Osteoblast (primary cell): ENCODE data around the gene CCDC30. TPM values are rescaled to one million over a fixed set of nuclear protein-coding genes. Genes with fewer than 3 reads are reported as not detected.

Experiments
- DNase-seq: peaks from one replicate; pipeline ENCODE4 v3.0.0; 2011; ENCODE audit warnings: low spot score, mixed read lengths; ENCODE audit not compliant: insufficient read length; ENCODE audit errors: missing footprints
- H2AFZ ChIP-seq: 2 replicates; pipeline ENCODE4 v1.6.0; 2011; ENCODE audit warnings: mild to moderate bottlenecking, low read length
- H3K27ac ChIP-seq: 2 replicates; pipeline ENCODE4 v1.5.1; 2011; ENCODE audit warnings: mild to moderate bottlenecking, low read depth, low read length, moderate library complexity
- H3K27me3 ChIP-seq: 2 replicates; pipeline ENCODE4 v1.6.0; 2012; ENCODE audit warnings: mild to moderate bottlenecking, control low read depth, inconsistent platforms, low read length, moderate library complexity; ENCODE audit not compliant: insufficient read depth
- H3K36me3 ChIP-seq: 2 replicates; pipeline ENCODE4 v1.5.1; 2011; ENCODE audit warnings: mild to moderate bottlenecking, low read length, control low read depth, moderate library complexity; ENCODE audit not compliant: insufficient read depth
- H3K4me1 ChIP-seq: 2 replicates; pipeline ENCODE4 v1.5.1; 2011; ENCODE audit warnings: mild to moderate bottlenecking, low read length, control low read depth, moderate library complexity; ENCODE audit not compliant: insufficient read depth
- H3K4me2 ChIP-seq: 2 replicates; pipeline ENCODE4 v1.6.0; 2011; ENCODE audit warnings: mild to moderate bottlenecking, low read length; ENCODE audit not compliant: insufficient read depth
- H3K4me3 ChIP-seq: fragments of 200-600 bp; sonication (generic); 3 replicates; pipeline ENCODE4 v1.5.1; 2012; ENCODE audit warnings: mild to moderate bottlenecking, low read length, inconsistent platforms; ENCODE audit not compliant: insufficient read depth
- H3K79me2 ChIP-seq: 2 replicates; pipeline ENCODE4 v1.6.0; 2012; ENCODE audit warnings: mild to moderate bottlenecking, low read length, control low read depth, inconsistent platforms; ENCODE audit not compliant: insufficient read depth
- H3K9me3 ChIP-seq: 2 replicates; pipeline ENCODE4 v1.5.1; 2011; ENCODE audit warnings: low read depth, low read length, control low read depth
- H4K20me1 ChIP-seq: 2 replicates; pipeline ENCODE4 v1.6.0; 2012; ENCODE audit warnings: mild to moderate bottlenecking, low read length, control low read depth; ENCODE audit not compliant: insufficient read depth
- total RNA-seq: library from RNA; depleted of rRNA; stranded (reverse); fragments of >200 nt; gene quantifications from 2 replicates; pipeline ENCODE4 v1.2.3, GENCODE V29; 2012
- TF ChIP-seq, protein P1 (sequence below): IDR thresholded peaks from 2 replicates; pipeline ENCODE4 v1.5.1; 2011; ENCODE audit warnings: mild to moderate bottlenecking, low read depth, low read length, moderate library complexity; ENCODE audit errors: extremely low read depth

CCDC30 gene
- total RNA-seq, 1 donor = 4.0 TPM

- H3K27ac ChIP-seq = peak overlapping the region; percentile 36
- H3K4me3 ChIP-seq = peak overlapping the region; percentile 79
- peak; percentile 66 for DNase-seq
These were observed 195.8 kb downstream of the CCDC30 start for GRCh38 chr1:42658877-42659337.

GRCh38 chr1:42660907-42661500 is 197.9 kb downstream of the CCDC30 start:
- peaks cover 12% of the 10 kb centered on the region for H3K4me1 ChIP-seq
- TF ChIP-seq, protein P1, sequence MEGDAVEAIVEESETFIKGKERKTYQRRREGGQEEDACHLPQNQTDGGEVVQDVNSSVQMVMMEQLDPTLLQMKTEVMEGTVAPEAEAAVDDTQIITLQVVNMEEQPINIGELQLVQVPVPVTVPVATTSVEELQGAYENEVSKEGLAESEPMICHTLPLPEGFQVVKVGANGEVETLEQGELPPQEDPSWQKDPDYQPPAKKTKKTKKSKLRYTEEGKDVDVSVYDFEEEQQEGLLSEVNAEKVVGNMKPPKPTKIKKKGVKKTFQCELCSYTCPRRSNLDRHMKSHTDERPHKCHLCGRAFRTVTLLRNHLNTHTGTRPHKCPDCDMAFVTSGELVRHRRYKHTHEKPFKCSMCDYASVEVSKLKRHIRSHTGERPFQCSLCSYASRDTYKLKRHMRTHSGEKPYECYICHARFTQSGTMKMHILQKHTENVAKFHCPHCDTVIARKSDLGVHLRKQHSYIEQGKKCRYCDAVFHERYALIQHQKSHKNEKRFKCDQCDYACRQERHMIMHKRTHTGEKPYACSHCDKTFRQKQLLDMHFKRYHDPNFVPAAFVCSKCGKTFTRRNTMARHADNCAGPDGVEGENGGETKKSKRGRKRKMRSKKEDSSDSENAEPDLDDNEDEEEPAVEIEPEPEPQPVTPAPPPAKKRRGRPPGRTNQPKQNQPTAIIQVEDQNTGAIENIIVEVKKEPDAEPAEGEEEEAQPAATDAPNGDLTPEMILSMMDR = no peak
- H3K4me3 ChIP-seq = no peak overlapping the region
- no peak overlapping the region for H3K4me2 ChIP-seq
- no peak overlapping the region for H3K27ac ChIP-seq
- H4K20me1 ChIP-seq = no peaks in the 10 kb centered on the region
- no peaks in the 10 kb centered on the region for H3K9me3 ChIP-seq
- no peaks in the 10 kb centered on the region for H3K27me3 ChIP-seq
- H3K36me3 ChIP-seq = peaks cover 33% of the 10 kb centered on the region
- no peak for DNase-seq
- no peak overlapping the region for H2AFZ ChIP-seq
- peaks cover 22% of the 10 kb centered on the region for H3K79me2 ChIP-seq

More at GRCh38 chr1:42658877-42659337, 195.8 kb downstream of the CCDC30 start:
- H2AFZ ChIP-seq = peak overlapping the region; percentile 99
- TF ChIP-seq, protein P1 = no peak
- H3K9me3 ChIP-seq = no peaks in the 10 kb centered on the region
- no peaks in the 10 kb centered on the region for H3K27me3 ChIP-seq
- peaks cover 22% of the 10 kb centered on the region for H3K79me2 ChIP-seq
- peaks cover 12% of the 10 kb centered on the region for H3K4me1 ChIP-seq
- H3K4me2 ChIP-seq = peak overlapping the region; percentile 85
- H4K20me1 ChIP-seq = no peaks in the 10 kb centered on the region
- H3K36me3 ChIP-seq = peaks cover 14% of the 10 kb centered on the region

- no peak for DNase-seq
- no peak overlapping the region for H3K27ac ChIP-seq
- no peak overlapping the region for H2AFZ ChIP-seq
- no peaks in the 10 kb centered on the region for H3K4me1 ChIP-seq
- no peak overlapping the region for H3K4me3 ChIP-seq
- H3K4me2 ChIP-seq = no peak overlapping the region
- peaks cover 34% of the 10 kb centered on the region for H3K36me3 ChIP-seq
- H3K79me2 ChIP-seq = no peaks in the 10 kb centered on the region
- no peaks in the 10 kb centered on the region for H3K27me3 ChIP-seq
- no peaks in the 10 kb centered on the region for H4K20me1 ChIP-seq
- TF ChIP-seq, protein P1 = no peak
- H3K9me3 ChIP-seq = no peaks in the 10 kb centered on the region
These were observed 206.8 kb downstream of the CCDC30 start for GRCh38 chr1:42669936-42670335.

- Histone ChIP-seq H4K20me1 (no peaks in the 10 kb centered on the region), H3K9me3 (no peaks in the 10 kb centered on the region), H3K79me2 (no peaks in the 10 kb centered on the region), H3K27me3 (no peaks in the 10 kb centered on the region), H3K36me3 (peaks cover 30% of the 10 kb centered on the region), H3K4me3 (no peak overlapping the region), H3K4me1 (no peaks in the 10 kb centered on the region), H2AFZ (no peak overlapping the region), H3K4me2 (no peak overlapping the region), H3K27ac (no peak overlapping the region)
- no peak for DNase-seq
- TF ChIP-seq, protein P1 = no peak
These were observed 207.3 kb downstream of the CCDC30 start for GRCh38 chr1:42670425-42670824.
